ENCODE data around the gene CRELD2. TPM values are rescaled to one million over a fixed set of nuclear protein-coding genes. Genes with fewer than 3 reads are reported as not detected.

The CRELD2 gene
- polyA plus RNA-seq, 1 donor (not counting 4 experiments of a cell fraction or from before 2014, with no cell fraction given), result 33.5 TPM

GRCh38 chr22:49905465-49905864 is 13.0 kb upstream of the CRELD2 start:
- H3K79me2 ChIP-seq (ENCODE audit: control insufficient read depth, insufficient read depth, low read length), result peaks cover 3% of the 10 kb centered on the region
- H3K4me3 ChIP-seq (ENCODE audit: control insufficient read depth in 2 of 3, extremely low read depth in 1 of 3, insufficient read depth in 2 of 3, low read depth in 1 of 3, low read length in 3 of 3), result no peak overlapping the region
- no peak for FAIRE-seq
- peaks cover 3% of the 10 kb centered on the region for H3K9me3 ChIP-seq (ENCODE audit: control insufficient read depth, low read depth, low read length)
- no peak overlapping the region for H3K4me2 ChIP-seq (ENCODE audit: control insufficient read depth, extremely low read depth, insufficient read depth, low read depth, low read length)
- no peak for DNase-seq (ENCODE audit: low read depth, low spot score)
- no peak overlapping the region for H3K27ac ChIP-seq (ENCODE audit: control insufficient read depth, insufficient read depth, low read length)
- no peak overlapping the region for H2AFZ ChIP-seq (ENCODE audit: control insufficient read depth, low read length)
- no peak for TF ChIP-seq CTCF (optimal IDR thresholded peaks at IDR 0.05 in 1 of 3, IDR thresholded peaks at IDR 0.05 in 1 of 3, conservative IDR thresholded peaks at IDR 0.05 in 1 of 3; ENCODE audit: extremely low read depth in 1 of 3, insufficient read depth in 2 of 3, low read length in 3 of 3)
- no peak for TF ChIP-seq EZH2 (IDR thresholded peaks at IDR 0.05; ENCODE audit: low read length)
- no peak overlapping the region for H3K9ac ChIP-seq (ENCODE audit: control insufficient read depth, extremely low read depth, insufficient read depth, low read length)
- dilution Hi-C loops (cut with MboI; ENCODE audit: extremely low pct_ligation_motif_present, low sequenced_read_pairs), result no loop called here
- H3K27me3 ChIP-seq (ENCODE audit: control insufficient read depth, extremely low read depth, insufficient read depth, low read length), result no peaks in the 10 kb centered on the region
- no peaks in the 10 kb centered on the region for H3K9me1 ChIP-seq (ENCODE audit: control insufficient read depth, extremely low read depth, insufficient read depth, low read length)
- no peaks in the 10 kb centered on the region for H4K20me1 ChIP-seq (ENCODE audit: control insufficient read depth, extremely low read depth, insufficient read depth, low read length)
- H3K4me1 ChIP-seq (ENCODE audit: control insufficient read depth, extremely low read depth, insufficient read depth, low read length), result no peaks in the 10 kb centered on the region
- peaks cover 5 to 15% of the 10 kb centered on the region in 2 experiments for H3K36me3 ChIP-seq (ENCODE audit: control insufficient read depth in 2 of 2, extremely low read depth in 1 of 2, insufficient read depth in 2 of 2, low read length in 2 of 2)

DNA sequence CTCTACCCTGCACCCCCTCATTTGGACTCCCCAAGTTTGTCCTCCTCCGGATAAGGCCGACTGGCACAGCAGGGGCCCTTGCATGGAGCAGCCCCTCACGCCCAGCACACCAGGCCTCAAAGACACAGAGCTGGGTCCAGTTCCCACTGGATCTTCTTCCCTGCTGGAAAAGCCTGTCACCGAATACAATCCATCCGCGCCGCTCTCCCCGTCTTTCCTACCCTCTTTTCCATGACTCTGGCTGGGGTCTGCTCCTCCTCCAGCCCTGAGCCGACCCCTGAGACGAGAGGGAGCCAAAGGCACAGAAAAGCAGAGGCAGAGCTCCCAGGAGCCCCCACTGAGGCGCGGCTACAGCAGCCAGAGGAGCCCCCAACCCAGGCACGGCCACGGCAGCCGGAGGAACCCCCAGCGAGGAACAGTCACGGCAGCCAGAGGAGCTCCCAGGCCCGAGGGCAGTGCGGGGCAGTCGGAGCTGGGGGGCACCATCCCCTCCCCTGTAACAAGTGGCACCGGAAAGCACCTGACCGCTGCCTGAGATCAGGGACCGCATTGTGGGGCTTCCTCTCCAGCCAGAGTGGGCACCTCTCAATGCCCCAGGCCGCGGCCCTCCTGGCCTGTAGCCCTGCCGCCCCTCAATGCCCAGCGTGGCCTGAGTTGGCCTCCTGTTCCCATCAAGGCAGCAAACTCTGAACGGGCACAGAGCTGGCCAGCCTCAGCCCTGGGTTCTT is 12.2 kb upstream of the CRELD2 start:
- no peak for TF ChIP-seq CTCF (optimal IDR thresholded peaks at IDR 0.05 in 1 of 3, IDR thresholded peaks at IDR 0.05 in 1 of 3, conservative IDR thresholded peaks at IDR 0.05 in 1 of 3; ENCODE audit: extremely low read depth in 1 of 3, insufficient read depth in 2 of 3, low read length in 3 of 3)
- Histone ChIP-seq H3K79me2 (ENCODE audit: control insufficient read depth, insufficient read depth, low read length) (peaks cover 3% of the 10 kb centered on the region), H4K20me1 (ENCODE audit: control insufficient read depth, extremely low read depth, insufficient read depth, low read length) (no peaks in the 10 kb centered on the region), H3K9me1 (ENCODE audit: control insufficient read depth, extremely low read depth, insufficient read depth, low read length) (no peaks in the 10 kb centered on the region), H3K27ac (ENCODE audit: control insufficient read depth, insufficient read depth, low read length) (no peak overlapping the region), H3K9ac (ENCODE audit: control insufficient read depth, extremely low read depth, insufficient read depth, low read length) (no peak overlapping the region), H3K4me1 (ENCODE audit: control insufficient read depth, extremely low read depth, insufficient read depth, low read length) (no peaks in the 10 kb centered on the region), H3K4me3 (ENCODE audit: control insufficient read depth in 2 of 3, extremely low read depth in 1 of 3, insufficient read depth in 2 of 3, low read depth in 1 of 3, low read length in 3 of 3) (no peak overlapping the region), H2AFZ (ENCODE audit: control insufficient read depth, low read length) (no peak overlapping the region), H3K36me3 (ENCODE audit: control insufficient read depth in 2 of 2, extremely low read depth in 1 of 2, insufficient read depth in 2 of 2, low read length in 2 of 2) (peaks cover 5 to 9% of the 10 kb centered on the region in 2 experiments), H3K9me3 (ENCODE audit: control insufficient read depth, low read depth, low read length) (peaks cover 3% of the 10 kb centered on the region), H3K27me3 (ENCODE audit: control insufficient read depth, extremely low read depth, insufficient read depth, low read length) (no peaks in the 10 kb centered on the region), H3K4me2 (ENCODE audit: control insufficient read depth, extremely low read depth, insufficient read depth, low read depth, low read length) (no peak overlapping the region)
- FAIRE-seq, result no peak
- no peak for DNase-seq (ENCODE audit: low read depth, low spot score)
- dilution Hi-C loops (cut with MboI; ENCODE audit: extremely low pct_ligation_motif_present, low sequenced_read_pairs), result no loop called here
